GM19240 (cell line): ENCODE data around the gene NHSL2.

Source experiments
- DNase-seq: peaks from one replicate; pipeline ENCODE4 v3.0.0; 2011; ENCODE audit warnings: low spot score; ENCODE audit not compliant: insufficient read length

NHSL2 gene

DNA sequence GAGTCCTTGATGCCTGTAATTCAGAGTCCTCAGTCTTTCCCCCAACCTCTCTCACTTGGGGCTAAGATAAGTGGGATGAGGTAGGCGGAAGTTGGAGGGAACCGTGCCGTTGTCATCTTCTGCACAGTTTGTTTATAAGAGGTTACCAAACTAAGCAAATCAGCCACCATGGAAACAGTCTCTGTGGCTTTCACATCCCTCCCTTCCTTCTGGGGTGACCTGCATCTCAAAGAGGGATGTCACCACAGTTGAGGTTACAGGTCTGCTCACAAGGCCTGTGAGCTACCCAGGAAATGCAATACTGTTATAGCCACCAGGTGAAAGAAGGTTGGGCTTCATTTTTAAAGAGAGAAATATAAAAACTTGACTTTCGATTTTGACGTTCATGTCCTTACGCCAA is 194.8 kb downstream of the NHSL2 start:
- DNase-seq, result no peak

DNA sequence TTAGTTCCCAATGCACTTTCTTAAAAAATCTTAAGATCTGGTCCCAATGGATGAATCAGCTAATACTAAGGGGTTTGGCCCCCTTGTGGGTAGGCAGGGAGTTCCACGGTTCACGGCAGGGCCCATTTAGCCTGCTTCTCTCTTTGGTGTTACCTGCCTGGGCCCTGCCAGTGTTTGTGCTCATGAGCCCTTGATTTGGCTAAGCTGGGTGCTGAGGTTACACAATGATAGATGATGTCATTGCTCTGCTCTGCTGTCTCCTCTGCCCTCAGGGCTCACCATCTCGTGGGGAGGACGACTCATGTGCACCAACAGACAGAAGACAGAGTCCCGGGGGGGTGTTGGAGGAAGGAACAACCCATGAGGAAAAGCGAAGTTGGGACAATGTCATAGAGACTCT is 196.7 kb downstream of the NHSL2 start:
- no peak for DNase-seq

DNA sequence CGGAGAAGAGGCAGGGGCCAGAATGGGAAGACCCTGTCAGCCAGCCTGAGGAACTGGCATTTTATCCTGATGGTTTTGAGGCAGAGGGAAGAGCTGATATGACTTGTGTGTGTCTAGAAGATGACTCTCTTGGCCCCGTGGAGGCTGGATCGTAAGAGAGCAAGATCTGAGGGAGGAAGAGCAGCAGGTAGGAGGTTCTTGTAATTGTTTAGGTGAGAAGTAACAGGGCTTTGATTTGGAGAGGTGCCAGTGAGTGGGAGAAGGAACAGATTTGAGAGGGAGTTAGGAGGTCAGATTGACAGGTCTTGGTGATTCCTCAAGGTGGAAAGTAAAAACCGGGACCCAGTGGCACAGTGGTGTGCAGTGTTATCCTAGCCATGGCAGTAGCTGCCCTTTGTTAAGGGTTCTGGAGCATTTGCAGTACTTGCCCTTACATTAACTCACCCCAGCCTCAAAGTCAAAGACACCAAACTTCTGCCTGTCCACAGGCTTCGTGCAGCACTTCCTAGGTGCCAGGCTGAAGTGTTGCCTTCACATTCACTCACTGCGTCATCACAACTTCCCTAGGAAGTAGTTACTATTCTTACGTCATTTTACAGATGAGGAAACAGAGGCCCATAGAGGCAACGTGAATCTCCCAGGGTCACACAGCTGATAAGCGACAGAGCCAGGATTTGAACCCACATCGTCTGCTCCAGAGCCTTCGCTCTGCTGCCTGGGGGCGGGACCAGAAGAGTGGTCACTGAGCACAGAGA is 197.4 kb downstream of the NHSL2 start:
- no peak for DNase-seq

DNA sequence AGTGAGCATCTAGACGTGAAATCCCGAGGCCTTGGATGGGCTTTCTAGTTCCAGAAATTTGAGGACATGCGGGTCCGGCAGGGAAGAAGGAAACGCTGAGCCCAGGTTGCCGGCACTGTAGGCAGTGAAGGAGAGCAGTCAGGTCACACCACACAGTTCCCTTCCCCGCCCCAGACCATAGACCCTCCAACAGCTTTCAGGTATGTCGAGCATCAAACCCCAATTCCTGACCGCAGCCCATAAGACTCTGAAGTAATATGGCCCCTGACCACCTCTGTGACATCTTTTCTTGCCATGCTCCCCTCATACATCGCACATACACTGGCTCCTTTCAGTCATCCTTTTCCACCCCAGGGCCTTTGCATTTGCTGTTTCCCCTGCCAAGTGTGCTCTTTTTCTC is 198.0 kb downstream of the NHSL2 start:
- DNase-seq, result no peak

DNA sequence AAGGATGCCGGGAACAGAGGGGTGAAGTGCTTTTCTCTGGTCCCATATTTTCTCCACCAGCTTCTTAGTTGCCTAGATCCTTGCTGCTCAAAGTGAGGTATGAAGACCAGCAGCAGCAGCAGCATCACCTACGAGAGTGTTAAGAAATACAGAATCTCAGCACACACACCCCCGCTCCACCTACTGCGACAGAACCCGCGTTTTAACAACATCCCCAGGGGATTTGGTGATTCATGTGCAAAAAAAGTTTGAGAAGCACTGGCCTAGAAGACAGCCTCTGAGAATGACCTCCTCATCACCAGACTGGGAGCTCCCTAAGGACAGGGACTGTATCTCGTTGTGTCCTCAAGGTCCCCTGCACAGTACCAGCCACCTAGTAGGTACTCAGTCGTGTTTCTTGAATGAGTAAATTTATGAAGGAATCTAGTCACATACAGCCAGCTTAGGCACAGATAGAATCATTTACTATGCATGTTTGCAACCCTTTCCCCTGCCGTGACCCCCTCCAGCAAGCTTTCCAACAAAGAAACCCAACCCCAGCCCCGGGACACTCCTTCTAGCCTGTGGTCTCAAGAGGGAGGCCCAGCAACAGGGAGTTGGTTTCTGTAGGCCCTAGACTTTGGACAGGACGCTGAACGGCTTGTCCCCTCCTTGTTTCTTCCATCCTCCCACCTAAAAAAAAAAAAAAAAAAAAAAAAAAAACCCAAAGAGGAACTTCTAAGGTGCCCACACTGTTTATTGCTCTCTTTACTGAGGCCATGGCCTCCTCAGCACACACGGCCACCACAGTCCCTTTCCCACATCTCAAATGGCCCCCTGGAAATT is 199.6 kb downstream of the NHSL2 start:
- no peak for DNase-seq

DNA sequence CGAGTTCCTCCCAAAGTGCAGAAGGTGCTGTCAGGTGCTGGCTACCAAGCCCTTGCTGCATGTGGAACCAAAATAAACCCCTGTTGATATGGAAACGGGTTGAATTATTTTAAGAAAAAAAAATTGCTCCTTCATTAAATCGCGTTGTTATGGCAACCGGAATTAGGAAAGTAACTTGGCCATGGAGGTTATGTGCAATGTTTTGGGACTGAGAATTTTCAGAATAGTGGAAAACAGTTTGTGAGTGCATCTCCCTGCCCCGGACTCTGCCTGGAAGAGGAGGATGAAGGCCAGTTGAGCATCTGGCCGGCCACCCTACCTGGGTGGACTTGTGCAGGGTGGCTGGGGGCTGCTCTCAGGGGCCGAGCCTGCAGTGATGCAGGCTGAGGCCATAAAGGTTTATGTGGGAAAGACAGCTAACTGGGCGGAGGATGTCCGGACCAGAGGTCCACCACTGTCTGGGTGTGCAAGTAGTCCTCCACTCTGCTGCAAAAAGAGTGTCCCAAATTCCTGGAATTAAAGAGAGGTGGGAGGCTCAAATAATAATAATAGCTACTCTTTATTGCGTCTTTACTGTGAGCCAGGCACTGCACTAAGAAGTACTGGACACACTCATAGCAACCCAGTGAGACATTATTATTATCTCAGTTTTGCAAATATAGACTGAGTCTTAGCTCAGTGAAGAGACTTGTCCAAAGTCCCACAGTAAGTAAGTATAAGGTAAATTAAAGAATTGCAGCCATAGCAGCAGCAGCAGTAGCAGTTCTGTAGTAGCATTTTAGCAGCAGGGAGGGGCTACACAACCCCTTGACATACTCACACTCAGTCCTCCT is 200.4 kb downstream of the NHSL2 start:
- DNase-seq, result no peak

DNA sequence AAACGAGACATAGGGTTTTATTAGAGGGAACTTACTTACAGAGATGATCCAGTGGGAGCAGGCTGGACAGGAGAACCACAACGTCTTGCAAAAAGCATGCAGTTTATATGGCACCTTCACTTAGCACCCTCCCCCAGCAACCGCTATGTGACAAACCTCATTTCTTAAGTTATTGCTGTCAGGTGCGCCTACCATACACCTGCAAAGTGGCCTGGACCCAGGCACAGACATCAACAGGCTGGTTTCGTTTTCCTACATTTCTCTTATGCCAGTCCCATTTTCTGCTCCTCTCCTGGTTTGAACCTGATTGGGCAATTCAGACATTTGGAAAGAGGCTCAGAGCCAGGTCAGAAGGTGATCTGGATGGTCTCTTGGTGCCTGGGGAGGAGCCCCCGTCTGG is 202.8 kb downstream of the NHSL2 start:
- DNase-seq, result no peak

DNA sequence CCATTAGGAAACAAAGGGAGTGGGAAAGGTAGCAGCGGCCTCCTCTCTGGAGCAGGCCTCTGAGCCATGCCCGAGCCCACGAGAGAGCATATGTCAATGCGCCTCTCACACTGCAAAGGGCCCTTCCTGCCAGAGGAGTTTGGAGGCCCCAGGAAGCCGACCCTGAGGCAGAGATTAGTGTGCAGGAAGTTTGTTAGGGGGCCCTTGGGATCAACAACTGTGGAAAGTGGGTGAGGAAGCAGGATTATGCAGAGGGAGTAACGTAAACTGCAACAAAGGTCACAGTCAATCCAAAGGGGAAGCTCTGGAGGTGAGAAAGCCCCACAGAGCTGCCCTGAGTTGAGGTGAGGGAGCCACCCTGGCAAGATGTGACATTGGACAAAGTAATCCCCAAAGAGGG is 203.7 kb downstream of the NHSL2 start:
- no peak for DNase-seq

DNA sequence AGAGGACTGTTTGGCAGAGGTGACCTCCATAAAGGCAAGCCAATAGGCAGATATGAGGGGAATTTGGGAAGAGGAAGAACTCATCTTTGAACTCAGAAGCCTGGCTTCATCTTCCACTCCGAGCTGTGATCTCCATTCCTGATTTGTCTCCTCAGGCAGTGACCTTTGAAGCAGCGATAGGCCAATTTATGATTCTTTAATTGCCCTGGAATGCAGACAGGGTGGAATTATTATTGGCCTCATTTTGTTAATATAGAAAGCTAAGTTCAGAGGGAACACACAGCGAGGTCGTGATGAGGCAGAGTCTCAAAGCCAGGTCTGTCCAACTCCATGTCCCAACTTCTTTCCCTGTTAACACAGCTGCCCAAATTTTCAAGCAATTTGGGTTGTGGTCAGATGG is 204.2 kb downstream of the NHSL2 start:
- no peak for DNase-seq

DNA sequence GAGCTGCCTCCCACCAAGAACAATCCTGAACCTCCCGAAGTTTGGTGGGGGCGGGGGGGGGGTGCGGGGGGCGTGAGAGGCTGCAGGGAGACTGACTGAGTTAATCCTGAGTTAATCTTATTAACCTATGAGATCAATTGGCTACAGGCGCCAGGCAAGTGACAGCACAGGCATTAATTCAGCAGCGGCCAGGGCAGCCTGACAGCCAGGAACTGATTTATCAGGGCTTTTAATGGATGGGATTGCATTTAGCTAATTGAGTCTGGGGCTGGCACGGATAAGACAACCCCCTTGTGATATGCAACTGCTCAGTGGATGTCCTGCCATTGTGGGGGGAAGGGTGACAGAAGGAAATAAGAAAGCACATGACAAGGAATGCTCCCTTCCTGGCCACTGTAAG is 204.7 kb downstream of the NHSL2 start:
- no peak for DNase-seq

DNA sequence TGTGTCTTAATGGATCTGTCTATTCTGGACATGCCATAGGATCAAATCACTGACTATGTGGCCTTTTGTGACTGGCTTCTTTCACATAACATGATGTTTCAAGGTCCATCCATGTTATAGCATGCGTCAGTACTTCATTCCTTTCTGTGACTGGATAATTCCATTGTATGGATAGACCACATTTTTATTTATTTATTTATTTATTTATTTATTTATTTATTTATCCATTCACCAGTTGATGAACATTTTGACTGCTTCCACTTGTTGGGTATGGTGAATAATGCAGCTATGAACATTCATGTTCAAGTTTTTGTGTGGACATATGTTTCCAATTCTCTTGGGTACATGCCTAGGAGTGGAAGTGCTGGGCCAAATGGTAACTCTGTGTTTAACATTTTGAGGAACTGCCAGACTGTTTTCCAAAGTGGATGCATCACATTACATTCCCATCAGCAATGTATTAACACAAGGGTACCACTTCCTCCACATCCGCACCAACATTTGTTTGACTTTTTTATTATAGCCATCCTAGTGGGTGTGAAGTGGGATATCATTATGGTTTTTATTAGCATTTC is 207.1 kb downstream of the NHSL2 start:
- DNase-seq, result no peak

DNA sequence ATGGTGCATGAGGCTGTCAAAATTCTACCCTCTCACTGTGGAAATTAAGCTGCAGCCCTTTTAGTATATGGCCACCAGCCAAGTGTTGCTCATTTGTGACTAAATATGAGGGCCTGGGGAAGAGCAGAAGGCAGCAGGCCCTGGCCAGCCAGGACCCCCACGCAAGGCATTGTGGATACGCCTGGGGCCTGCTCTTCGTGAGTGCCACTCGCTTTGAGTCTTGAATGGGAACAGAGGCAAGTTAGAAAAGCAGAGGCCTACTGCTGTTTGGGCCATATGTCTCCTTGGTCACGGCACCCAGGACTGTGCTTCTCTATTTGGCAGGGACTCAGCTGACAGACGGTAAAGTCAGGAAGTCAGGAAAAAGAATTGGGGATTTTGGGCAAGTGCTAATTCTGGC is 210.2 kb downstream of the NHSL2 start:
- DNase-seq, result no peak

DNA sequence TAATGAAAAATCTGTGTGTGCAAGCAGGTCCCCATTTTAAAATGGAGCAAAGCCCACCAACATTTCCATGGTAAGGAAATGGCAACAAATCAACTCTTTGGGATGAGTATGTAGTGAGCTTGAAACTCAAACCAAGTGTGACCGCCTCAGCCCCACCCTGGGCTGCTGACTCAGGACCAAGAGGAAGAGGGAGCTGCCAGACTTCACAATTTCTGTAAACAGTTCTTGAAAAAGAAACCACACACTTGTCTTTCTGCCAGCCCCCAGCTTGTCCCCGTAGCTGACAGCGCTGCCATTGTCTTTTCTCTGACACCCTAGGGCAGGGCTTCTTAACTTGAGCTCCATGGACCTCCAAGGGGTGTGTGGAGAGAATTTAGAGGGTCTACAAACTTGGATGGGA is 210.7 kb downstream of the NHSL2 start:
- no peak for DNase-seq

DNA sequence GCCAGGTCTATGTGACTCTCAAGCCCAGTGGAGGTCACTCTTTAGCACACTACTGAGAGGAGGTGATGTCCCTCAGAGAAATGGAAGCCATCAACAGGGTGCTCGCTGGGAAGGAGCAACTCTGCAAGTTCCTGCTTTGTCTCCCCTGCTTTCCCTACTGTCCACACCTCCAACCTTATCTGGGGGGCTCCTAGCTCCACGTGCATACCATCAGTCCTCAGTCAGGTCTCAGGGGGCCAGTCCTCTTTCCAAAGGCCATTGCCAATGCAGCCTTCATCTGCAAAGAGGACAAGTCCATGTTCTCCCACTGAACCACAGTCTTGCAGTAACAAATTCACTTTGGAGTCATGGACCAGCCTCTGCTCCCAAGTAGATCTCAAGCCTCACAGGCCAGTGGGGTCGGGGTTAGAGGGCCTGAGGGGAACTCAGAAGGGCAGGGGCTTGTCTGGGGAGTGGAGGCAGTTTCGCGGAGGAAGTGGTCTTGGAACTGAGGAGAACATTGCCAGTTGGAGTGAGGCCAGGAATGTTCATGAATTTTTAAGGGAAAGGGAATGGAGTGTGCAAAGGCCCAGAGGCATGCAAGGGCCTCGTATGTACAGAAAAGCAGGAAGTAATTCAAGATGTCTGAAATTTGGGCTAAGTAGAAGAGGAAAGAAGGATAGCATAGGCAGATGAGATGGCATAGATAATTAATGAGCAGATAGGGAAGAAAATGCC is 212.1 kb downstream of the NHSL2 start:
- DNase-seq, result no peak

DNA sequence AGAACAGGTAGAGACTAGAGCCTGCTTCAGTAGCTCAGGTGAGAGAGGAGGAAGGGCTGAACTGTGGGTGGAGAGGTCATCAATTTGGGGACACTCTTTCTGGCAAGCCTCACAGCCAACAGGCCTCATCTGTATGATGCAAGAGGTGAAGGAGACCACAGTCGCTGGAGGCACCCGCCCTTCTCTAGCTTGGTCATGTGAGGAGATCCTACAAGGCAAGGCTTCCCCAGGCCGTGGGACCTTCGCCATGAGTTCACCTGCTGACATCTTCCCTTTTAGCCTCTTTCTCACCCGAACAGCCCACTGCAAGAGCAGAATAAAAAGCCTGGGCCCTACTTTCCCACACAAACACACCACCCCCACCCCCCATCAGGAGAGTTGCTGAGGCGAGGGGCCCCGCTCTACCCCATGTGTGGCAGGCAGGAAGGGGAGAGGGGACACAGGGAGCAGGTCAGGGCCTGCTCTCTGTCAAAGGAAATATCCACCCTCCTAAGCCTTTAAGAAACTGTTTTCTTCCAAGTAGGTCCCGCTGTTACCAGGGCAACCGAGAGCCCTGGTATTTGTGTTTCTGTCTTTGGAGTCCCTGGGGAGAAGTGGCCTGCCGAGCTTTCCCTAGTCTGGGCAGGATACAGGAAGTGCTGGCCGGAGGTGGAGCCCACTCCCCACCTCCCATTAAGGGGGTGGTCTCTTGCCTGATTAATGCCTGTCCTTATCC is 213.0 kb downstream of the NHSL2 start:
- DNase-seq, result no peak

DNA sequence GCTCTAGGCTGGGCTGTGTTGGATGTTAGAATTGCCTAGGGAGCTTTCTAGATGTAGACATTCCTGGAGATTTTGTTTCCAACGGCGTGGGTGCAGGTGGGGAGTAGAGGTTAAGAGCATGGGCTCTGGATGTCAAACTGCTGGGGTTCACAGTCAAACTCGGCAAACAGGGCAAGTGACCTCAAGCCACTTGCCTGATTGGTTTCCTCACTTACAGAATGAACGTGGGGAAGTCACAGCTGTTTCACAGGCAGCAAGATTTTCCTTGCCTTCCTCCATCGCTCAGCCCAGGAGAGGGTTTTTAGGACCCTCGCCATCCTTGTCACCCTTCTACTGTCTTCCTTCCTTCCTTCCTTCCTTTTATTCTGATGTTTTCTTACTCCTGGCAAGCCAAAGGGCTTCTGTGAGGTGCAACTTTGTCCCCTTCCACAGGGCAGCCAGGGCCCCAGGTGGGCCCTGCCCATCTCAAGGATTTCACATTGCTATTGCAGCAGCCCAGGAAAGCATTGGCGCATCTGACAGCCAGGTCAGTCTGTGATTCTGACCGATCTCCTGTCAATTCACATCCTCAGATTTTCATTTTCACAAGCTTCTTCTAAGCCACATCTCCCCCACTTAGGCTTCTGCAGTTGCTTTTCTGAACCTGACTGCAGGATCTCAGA is 214.0 kb downstream of the NHSL2 start:
- DNase-seq, result no peak

DNA sequence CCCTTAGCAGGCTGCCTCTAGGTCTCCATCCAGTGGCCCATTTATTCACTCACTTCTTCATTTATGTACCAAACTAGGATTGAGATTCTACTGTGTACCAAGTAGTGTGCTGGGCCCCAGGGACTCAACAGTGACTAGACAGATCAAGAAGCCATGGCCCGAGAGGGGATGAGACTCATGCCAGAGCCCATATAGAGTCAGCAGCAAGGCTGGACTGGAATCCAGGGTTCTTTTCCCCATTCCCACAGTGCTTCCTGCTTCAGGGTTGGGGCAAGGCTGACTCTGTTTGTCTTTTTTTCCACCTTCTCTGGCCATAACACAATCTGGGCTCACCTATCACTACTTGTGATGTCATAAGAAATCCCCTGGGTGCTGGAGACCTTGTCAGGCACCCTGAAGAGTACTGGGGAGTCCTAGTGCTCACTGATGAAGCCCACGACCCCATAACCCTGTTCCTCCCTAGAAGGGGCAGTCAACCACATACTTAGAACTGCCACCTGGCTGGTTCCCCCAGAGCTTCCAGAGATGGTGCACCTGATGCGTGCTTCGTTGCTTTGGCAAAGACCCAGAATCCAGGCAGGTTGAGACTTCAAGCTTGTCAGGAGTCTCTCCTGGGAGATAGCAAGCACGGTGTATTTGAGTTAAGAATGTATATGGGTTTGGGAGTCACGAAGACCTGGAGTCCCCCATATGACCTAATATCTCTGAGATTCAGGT is 214.8 kb downstream of the NHSL2 start:
- no peak for DNase-seq

DNA sequence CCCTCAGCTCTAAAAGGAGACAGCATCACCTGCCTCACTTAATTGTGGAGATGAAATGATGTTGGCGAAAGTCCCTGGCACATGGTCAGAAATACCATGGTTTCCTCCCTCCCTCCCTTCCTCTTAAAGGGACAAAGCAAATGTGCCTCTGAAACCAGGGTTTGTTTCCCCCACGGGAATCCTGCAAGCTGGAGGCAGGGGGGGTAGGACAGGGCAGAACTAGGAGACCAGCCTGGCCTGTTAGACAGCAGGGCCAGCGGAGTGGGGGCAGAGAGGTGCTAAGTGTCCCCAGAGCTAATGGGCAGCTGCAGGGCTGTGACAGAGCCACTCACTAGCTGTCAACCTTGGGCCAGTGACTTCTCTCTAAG is 215.4 kb downstream of the NHSL2 start:
- DNase-seq, result no peak

DNA sequence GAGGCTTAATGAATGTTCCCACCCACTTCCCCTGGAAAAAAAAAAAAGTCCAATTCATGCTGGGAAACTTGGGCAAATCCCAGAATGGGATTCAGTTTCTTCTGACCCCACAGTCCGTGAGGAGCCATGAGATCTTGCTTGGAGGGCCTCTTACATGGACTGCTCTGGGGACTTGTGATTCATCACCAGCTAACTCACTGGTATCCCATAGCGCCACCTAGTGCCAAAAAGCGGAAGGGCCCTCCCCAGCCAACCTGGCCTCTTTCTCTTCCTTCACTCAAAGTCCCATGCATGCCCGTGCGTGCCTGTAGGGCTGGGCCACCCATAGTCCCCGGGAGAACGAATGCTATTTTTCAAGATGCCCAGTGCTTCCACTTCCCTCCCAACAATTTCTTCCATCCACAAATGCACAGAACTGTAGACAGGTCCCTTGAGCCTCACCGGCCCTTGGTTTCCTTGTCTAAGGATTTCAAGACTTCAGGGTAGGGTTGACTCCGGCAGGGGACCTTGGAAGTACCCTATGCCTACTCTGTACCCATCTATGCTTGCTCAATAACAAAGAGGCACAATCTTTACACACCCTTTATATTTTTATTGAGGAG is 216.0 kb downstream of the NHSL2 start:
- peak; percentile 85 for DNase-seq
